Astrocyte (in vitro differentiated cells and primary cell): ENCODE results near the gene PPP2R5B. TPM values are rescaled to one million over a fixed set of nuclear protein-coding genes. Genes with fewer than 3 reads are reported as not detected.

Source experiments
- DNase-seq: peaks from one replicate; pipeline ENCODE4 v3.0.0-alpha.2; 2010; ENCODE audit warnings: low read depth
- FAIRE-seq: peaks from 2 replicates; lab custom pipeline; 2011; peaks lifted over from hg19 to GRCh38; lab: Jason Lieb, UNC
- H2AFZ ChIP-seq: 2 replicates; pipeline ENCODE4 v1.6.0; 2012; ENCODE audit warnings: low read depth, low read length, inconsistent platforms
- H3K27ac ChIP-seq: 2 replicates; pipeline ENCODE4 v1.5.1; 2011; ENCODE audit warnings: low read depth, low read length, inconsistent platforms
- H3K27me3 ChIP-seq: 2 replicates; pipeline ENCODE4 v1.6.0; 2011; ENCODE audit warnings: low read length, inconsistent platforms; ENCODE audit not compliant: insufficient read depth
- H3K36me3 ChIP-seq: 2 replicates; pipeline ENCODE4 v1.5.1; 2011; ENCODE audit warnings: low read length, inconsistent platforms; ENCODE audit not compliant: insufficient read depth
- H3K4me1 ChIP-seq: 2 replicates; pipeline ENCODE4 v1.5.1; 2011; ENCODE audit warnings: low read length, inconsistent platforms; ENCODE audit not compliant: insufficient read depth
- H3K4me2 ChIP-seq: 2 replicates; pipeline ENCODE4 v1.6.0; 2012; ENCODE audit warnings: low read length, inconsistent platforms
- H3K4me3 ChIP-seq: 2 replicates; pipeline ENCODE4 v1.5.1; 2011; ENCODE audit warnings: low read depth, mild to moderate bottlenecking, low read length, inconsistent platforms; ENCODE audit not compliant: insufficient read depth
- H3K79me2 ChIP-seq: 2 replicates; pipeline ENCODE4 v1.6.0; 2012; ENCODE audit warnings: mild to moderate bottlenecking, low read length, inconsistent platforms; ENCODE audit not compliant: insufficient read depth
- H3K9ac ChIP-seq: 2 replicates; pipeline ENCODE4 v1.6.0; 2012; ENCODE audit warnings: mild to moderate bottlenecking, low read length, inconsistent platforms
- H3K9me3 ChIP-seq: 2 replicates; pipeline ENCODE4 v1.5.1; 2012; ENCODE audit warnings: low read depth, mild to moderate bottlenecking, low read length, inconsistent platforms; ENCODE audit not compliant: insufficient read depth
- H4K20me1 ChIP-seq: 2 replicates; pipeline ENCODE4 v1.6.0; 2012; ENCODE audit warnings: low read length, inconsistent platforms; ENCODE audit not compliant: insufficient read depth
- H3K27ac Mint-ChIP-seq: one replicate; pipeline ENCODE4 v1.8.0; 2021; ENCODE audit warnings: mild to moderate bottlenecking, mixed read lengths; ENCODE audit not compliant: unreplicated experiment
- H3K27me3 Mint-ChIP-seq: one replicate; pipeline ENCODE4 v1.8.0; 2021; ENCODE audit warnings: low read depth, mixed read lengths; ENCODE audit not compliant: unreplicated experiment
- H3K36me3 Mint-ChIP-seq: one replicate; pipeline ENCODE4 v1.8.0; 2021; ENCODE audit warnings: low read depth, mixed read lengths; ENCODE audit not compliant: unreplicated experiment
- H3K4me1 Mint-ChIP-seq: one replicate; pipeline ENCODE4 v1.8.0; 2021; ENCODE audit warnings: low read depth, mixed read lengths; ENCODE audit not compliant: unreplicated experiment
- H3K4me3 Mint-ChIP-seq: one replicate; pipeline ENCODE4 v1.8.0; 2021; ENCODE audit warnings: mild to moderate bottlenecking, moderate library complexity, mixed read lengths; ENCODE audit not compliant: unreplicated experiment
- H3K9me3 Mint-ChIP-seq: one replicate; pipeline ENCODE4 v1.8.0; 2021; ENCODE audit warnings: mild to moderate bottlenecking, mixed read lengths; ENCODE audit not compliant: unreplicated experiment
- CTCF ChIP-seq: IDR thresholded peaks from 2 replicates; pipeline ENCODE4 v1.5.1; 2011; ENCODE audit warnings: low read depth, mild to moderate bottlenecking, inconsistent platforms, low read length, moderate library complexity; ENCODE audit not compliant: insufficient read depth
- EZH2 ChIP-seq: IDR thresholded peaks from 2 replicates; pipeline ENCODE4 v1.6.1; 2012; ENCODE audit warnings: mild to moderate bottlenecking, low read length, inconsistent platforms; ENCODE audit not compliant: insufficient read depth
- total RNA-seq: library from RNA; stranded (reverse); gene quantifications from 2 replicates; pipeline ENCODE4 v1.2.1, GENCODE V29; 2021

The PPP2R5B gene
- total RNA-seq, 1 donor from 2014 or later = 24.1 TPM

- H3K4me3 Mint-ChIP-seq = peak overlapping the region; percentile 94
- Histone ChIP-seq H3K4me1 (peaks cover 18% of the 10 kb centered on the region), H3K27me3 (no peaks in the 10 kb centered on the region), H4K20me1 (no peaks in the 10 kb centered on the region), H3K9ac (peak overlapping the region; percentile 83), H3K4me2 (peak overlapping the region; percentile 92), H2AFZ (peak overlapping the region; percentile 65), H3K36me3 (no peaks in the 10 kb centered on the region), H3K4me3 (peak overlapping the region; percentile 60), H3K79me2 (peaks cover 21% of the 10 kb centered on the region), H3K27ac (peak overlapping the region; percentile 56), H3K9me3 (no peaks in the 10 kb centered on the region)
- peak overlapping the region; percentile 94 for H3K27ac Mint-ChIP-seq
- no peak for TF ChIP-seq EZH2
- TF ChIP-seq CTCF = peak; percentile 13
- DNase-seq (peak; percentile 47), FAIRE-seq (no peak)
- no peaks in the 10 kb centered on the region for H3K9me3 Mint-ChIP-seq
- H3K27me3 Mint-ChIP-seq = no peaks in the 10 kb centered on the region
- H3K4me1 Mint-ChIP-seq = peaks cover 10% of the 10 kb centered on the region
- peaks cover 2% of the 10 kb centered on the region for H3K36me3 Mint-ChIP-seq
Observed at GRCh38 chr11:64918017-64918416, 6.5 kb upstream of the PPP2R5B start.

GRCh38 chr11:64919627-64920026 is 4.9 kb upstream of the PPP2R5B start:
- H3K27ac Mint-ChIP-seq = no peak overlapping the region
- Histone ChIP-seq H2AFZ (no peak overlapping the region), H3K79me2 (peaks cover 21% of the 10 kb centered on the region), H3K4me3 (no peak overlapping the region), H3K9ac (no peak overlapping the region), H3K27me3 (no peaks in the 10 kb centered on the region), H3K4me2 (no peak overlapping the region), H3K36me3 (no peaks in the 10 kb centered on the region), H3K4me1 (peaks cover 26% of the 10 kb centered on the region), H3K27ac (no peak overlapping the region), H3K9me3 (no peaks in the 10 kb centered on the region), H4K20me1 (no peaks in the 10 kb centered on the region)
- H3K4me1 Mint-ChIP-seq = peaks cover 10% of the 10 kb centered on the region
- H3K27me3 Mint-ChIP-seq = no peaks in the 10 kb centered on the region
- DNase-seq (no peak), FAIRE-seq (no peak)
- TF ChIP-seq EZH2 (no peak), CTCF (no peak)
- H3K4me3 Mint-ChIP-seq = no peak overlapping the region
- no peaks in the 10 kb centered on the region for H3K36me3 Mint-ChIP-seq
- no peaks in the 10 kb centered on the region for H3K9me3 Mint-ChIP-seq

- no peak overlapping the region for H3K4me3 Mint-ChIP-seq
- Histone ChIP-seq H2AFZ (no peak overlapping the region), H3K9me3 (no peaks in the 10 kb centered on the region), H3K9ac (no peak overlapping the region), H3K4me3 (no peak overlapping the region), H3K79me2 (peaks cover 21% of the 10 kb centered on the region), H3K36me3 (no peaks in the 10 kb centered on the region), H3K27me3 (no peaks in the 10 kb centered on the region), H3K27ac (no peak overlapping the region), H3K4me1 (peaks cover 28% of the 10 kb centered on the region), H4K20me1 (no peaks in the 10 kb centered on the region), H3K4me2 (no peak overlapping the region)
- no peaks in the 10 kb centered on the region for H3K9me3 Mint-ChIP-seq
- DNase-seq (no peak), FAIRE-seq (no peak)
- H3K36me3 Mint-ChIP-seq = no peaks in the 10 kb centered on the region
- H3K27me3 Mint-ChIP-seq = no peaks in the 10 kb centered on the region
- TF ChIP-seq CTCF (no peak), EZH2 (no peak)
- H3K27ac Mint-ChIP-seq = no peak overlapping the region
- H3K4me1 Mint-ChIP-seq = peaks cover 10% of the 10 kb centered on the region
Observed at GRCh38 chr11:64920124-64920523, 4.4 kb upstream of the PPP2R5B start.
